NAMALWA (cell line): Measurements from ENCODE around the gene CCDC57.
A peak's percentile ranks its signal among the peaks of the same experiment; 100 is the strongest.

Experiments
- DNase-seq: peaks from one replicate; pipeline ENCODE4 v3.0.0-alpha.2; 2015; ENCODE audit warnings: low spot score

CCDC57 gene

GRCh38 chr17:82061047-82061925 is 151.4 kb downstream of the CCDC57 start:
- no peak for DNase-seq

- no peak for DNase-seq
Measured at GRCh38 chr17:82060614-82061013, 152.0 kb downstream of the CCDC57 start.

GRCh38 chr17:82060001-82060380 is 152.7 kb downstream of the CCDC57 start:
- DNase-seq: no peak

- no peak for DNase-seq
Measured at GRCh38 chr17:82059272-82060000, 153.2 kb downstream of the CCDC57 start.

GRCh38 chr17:82058855-82059249 is 153.8 kb downstream of the CCDC57 start:
- no peak for DNase-seq

GRCh38 chr17:82058230-82058854 is 154.3 kb downstream of the CCDC57 start:
- no peak for DNase-seq

GRCh38 chr17:82056729-82057621 is 155.7 kb downstream of the CCDC57 start:
- DNase-seq: no peak

GRCh38 chr17:82055965-82056728 is 156.5 kb downstream of the CCDC57 start:
- DNase-seq: no peak

- no peak for DNase-seq
Measured at GRCh38 chr17:82055023-82055964, 157.3 kb downstream of the CCDC57 start.

GRCh38 chr17:82054351-82055022 is 158.2 kb downstream of the CCDC57 start:
- no peak for DNase-seq

- no peak for DNase-seq
Measured at GRCh38 chr17:82053556-82054263, 158.9 kb downstream of the CCDC57 start.

- no peak for DNase-seq
Measured at GRCh38 chr17:82053130-82053529, 159.5 kb downstream of the CCDC57 start.

- no peak for DNase-seq
Measured at GRCh38 chr17:82052638-82053059, 160.0 kb downstream of the CCDC57 start.

- DNase-seq: peak; percentile 66
Measured at GRCh38 chr17:82051776-82052637, 160.6 kb downstream of the CCDC57 start, which contains the start of the genes GPS1 and RFNG. Gene GPS1, plus strand, starts transcription at chr17:82051898. Its CDS starts 34 bp downstream, at chr17:82051932. Gene RFNG, minus strand, starts transcription at chr17:82051811. Its CDS starts 45 bp downstream, at chr17:82051766.
